Hair follicle dermal papilla cell (primary cell): ENCODE measurements around the gene TIMM17B. TPM values are rescaled to one million over a fixed set of nuclear protein-coding genes. Genes with fewer than 3 reads are reported as not detected.

Experiments
- total RNA-seq: library from RNA; depleted of rRNA; stranded (reverse); fragments of >200 nt; gene quantifications from 2 replicates; pipeline ENCODE4 v1.2.3, GENCODE V29; 2012

Gene TIMM17B
- total RNA-seq = 25.1 and 26.0 TPM in 2 replicates

GRCh38 chrX:48897625-48898306, at the start of gene TIMM17B, which contains the start of gene PQBP1:
Gene TIMM17B (minus strand): TSS chrX:48897768. CDS start chrX:48897749, 19 bp downstream.
Gene PQBP1 (plus strand): TSS chrX:48897930. CDS start chrX:48898510, 580 bp downstream.

DNA sequence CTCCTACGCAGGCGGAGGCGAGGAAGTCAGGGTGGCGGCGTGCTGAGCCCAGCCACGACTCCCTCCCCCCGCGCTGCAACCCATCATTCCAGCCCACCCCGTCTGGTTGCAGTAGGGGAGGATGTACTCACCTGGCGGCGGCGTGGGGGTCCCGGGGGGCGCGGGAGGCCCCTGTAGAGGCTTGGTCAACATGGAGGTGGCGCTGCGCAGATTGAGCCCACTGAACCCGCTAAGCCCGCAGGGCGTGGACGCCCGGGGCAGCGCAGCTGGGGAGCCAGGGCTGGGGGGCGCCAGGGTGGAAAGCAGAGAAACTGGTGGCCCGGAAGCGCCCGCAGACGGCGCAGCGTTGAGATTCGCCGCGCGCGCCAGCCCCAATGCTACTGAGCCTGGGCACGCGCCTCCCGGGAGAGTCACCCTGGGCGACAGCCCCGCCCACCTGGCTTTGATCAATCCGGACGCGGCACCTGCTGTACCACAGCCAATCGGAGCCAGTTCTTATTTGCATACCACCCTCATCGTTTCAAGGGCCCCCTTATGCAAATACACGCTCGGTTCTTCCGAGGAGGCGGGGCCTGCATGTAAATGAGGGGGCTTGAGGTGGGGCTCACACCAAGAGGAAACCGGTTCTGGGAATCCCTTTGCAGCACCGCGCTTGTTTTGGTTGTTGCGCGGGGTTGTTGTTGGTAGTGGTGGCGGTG, 21.2 kb upstream of the TIMM17B start, which contains the start of gene PIM2:
Gene PIM2, minus strand, starts transcription at position 382 of the 698 bp plus-strand sequence. Its CDS starts 190 bp downstream, at position 192.

DNA sequence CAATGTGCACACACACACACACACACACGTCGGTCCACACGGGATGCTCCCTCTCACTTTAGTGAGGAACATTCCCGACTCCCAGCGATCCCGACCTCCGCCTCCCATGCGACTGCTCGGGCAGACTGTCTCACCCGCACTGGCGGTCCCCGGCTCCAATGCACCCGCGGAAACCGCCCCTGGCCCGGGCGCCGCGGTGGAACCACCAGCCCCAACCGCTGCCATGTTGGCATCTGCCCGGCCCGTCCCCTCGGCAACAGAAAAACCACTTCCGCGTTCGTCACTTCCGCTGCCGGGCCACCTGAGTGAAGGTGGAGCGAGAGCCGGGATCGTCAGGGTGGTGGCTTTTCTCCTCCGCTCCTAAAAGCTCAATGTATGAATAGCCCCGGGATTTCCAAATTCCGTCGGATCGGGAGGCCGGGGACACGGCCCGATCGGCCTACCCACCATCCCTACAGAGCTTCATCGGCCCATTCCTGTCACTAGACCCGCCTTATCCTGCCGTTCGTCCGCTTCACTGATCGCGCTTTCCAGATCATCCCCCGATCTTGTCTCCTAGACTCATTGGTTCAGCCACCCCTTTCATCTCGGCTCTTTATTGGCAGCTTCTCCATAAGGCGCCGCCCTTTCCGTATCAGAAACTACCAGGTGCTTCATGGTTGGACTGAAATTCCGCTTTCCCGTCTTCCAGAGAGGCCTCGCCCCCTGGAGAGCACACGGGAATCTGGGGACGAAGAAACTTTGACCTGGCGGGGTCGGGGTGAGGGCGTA, 14.0 kb upstream of the TIMM17B start, which contains the start of gene SLC35A2:
Gene SLC35A2, minus strand, starts transcription at position 235 of the 771 bp plus-strand sequence. Its CDS starts 10 bp downstream, at position 225.

Other genes starting within 250 kb of the TIMM17B start
- 0.36 TPM in 1 of 2 replicates, not detected in the other for gene WAS, start 214.0 kb downstream of the TIMM17B start, total RNA-seq
- 2.7 and 3.2 TPM in 2 replicates for gene SUV39H1, start 201.0 kb downstream of the TIMM17B start, total RNA-seq
- not detected in 2 replicates for gene GLOD5, start 136.0 kb downstream of the TIMM17B start, total RNA-seq
- not detected in 2 replicates for gene GATA1, start 111.2 kb downstream of the TIMM17B start, total RNA-seq
- 44.3 and 49.5 TPM in 2 replicates for gene HDAC6, start 95.7 kb downstream of the TIMM17B start, total RNA-seq
- gene ERAS, start 71.3 kb downstream of the TIMM17B start, total RNA-seq = 0.36 TPM in 1 of 2 replicates, not detected in the other
- gene PCSK1N, start 62.2 kb downstream of the TIMM17B start, total RNA-seq = 0.49 and 0.65 TPM in 2 replicates
- 33.8 and 50.9 TPM in 2 replicates for gene PQBP1, start 162 bp upstream of the TIMM17B start, total RNA-seq
- gene SLC35A2, start 13.9 kb upstream of the TIMM17B start, total RNA-seq = 22.6 and 23.0 TPM in 2 replicates
- 4.1 and 4.4 TPM in 2 replicates for gene PIM2, start 21.3 kb upstream of the TIMM17B start, total RNA-seq
- 33.3 and 36.2 TPM in 2 replicates for gene OTUD5, start 59.8 kb upstream of the TIMM17B start, total RNA-seq
- gene KCND1, start 74.1 kb upstream of the TIMM17B start, total RNA-seq = 1.9 and 2.1 TPM in 2 replicates
- 14.3 and 16.8 TPM in 2 replicates for gene GRIPAP1, start 104.5 kb upstream of the TIMM17B start, total RNA-seq
- gene TFE3, start 145.6 kb upstream of the TIMM17B start, total RNA-seq = 76.9 and 86.8 TPM in 2 replicates
- 1.1 and 1.9 TPM in 2 replicates for gene CCDC120, start 161.2 kb upstream of the TIMM17B start, total RNA-seq
- 15.1 and 16.6 TPM in 2 replicates for gene PRAF2, start 176.2 kb upstream of the TIMM17B start, total RNA-seq
- 71.3 and 72.2 TPM in 2 replicates for gene WDR45, start 182.1 kb upstream of the TIMM17B start, total RNA-seq
- gene GPKOW, start 226.0 kb upstream of the TIMM17B start, total RNA-seq = 15.4 and 16.9 TPM in 2 replicates